Measurements from ENCODE around the gene NKIRAS2. TPM values are rescaled to one million over a fixed set of nuclear protein-coding genes. Genes with fewer than 3 reads are reported as not detected.

NKIRAS2 gene
- total and polyA plus RNA-seq, 2 donors (not counting 3 experiments of a cell fraction or from before 2014, with no cell fraction given) = 57.3 to 87.6 TPM

DNA sequence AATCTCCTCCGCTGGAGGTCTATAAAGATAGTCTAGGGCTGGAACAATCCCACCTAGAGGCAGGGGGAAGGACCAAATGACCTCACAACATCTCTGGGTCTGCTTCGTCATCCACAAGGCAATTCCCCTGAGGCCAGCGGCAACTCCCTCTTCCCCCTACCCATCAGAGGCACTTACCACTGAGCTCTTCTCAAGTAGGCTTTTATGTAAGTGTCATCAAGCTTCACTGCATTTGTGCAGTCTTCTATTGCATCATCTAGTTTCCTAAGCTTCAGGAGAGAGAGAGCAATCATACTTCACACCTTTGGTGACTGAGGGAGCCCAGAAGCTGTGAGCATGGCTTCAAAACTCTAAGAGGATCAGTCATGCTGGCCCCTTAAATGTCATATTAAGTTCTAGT lies 32.2 kb upstream of the NKIRAS2 start:
- H3K36me3 ChIP-seq (ENCODE audit: control insufficient read depth in 2 of 2, extremely low read depth in 1 of 2, insufficient read depth in 2 of 2, low read length in 2 of 2) = peaks cover 31 to 44% of the 10 kb centered on the region in 2 experiments
- H3K4me3 ChIP-seq (replicated peaks in 1 of 3; ENCODE audit: insufficient read depth in 1 of 3, low read depth in 1 of 3, low read length in 3 of 3) = no peak overlapping the region
- H3K4me1 ChIP-seq (ENCODE audit: control insufficient read depth, extremely low read depth, insufficient read depth, low read length) = no peaks in the 10 kb centered on the region
- intact Hi-C loops (cut with micrococcal nuclease) = no loop called here
- CTCF ChIA-PET = interaction anchor here (1.7 to 1.8 kb wide), 2 partner anchors 15 to 114 kb away, joined by 3 to 4 read pairs; no protein-coding TSS in a partner anchor
- TF ChIP-seq, protein P1, sequence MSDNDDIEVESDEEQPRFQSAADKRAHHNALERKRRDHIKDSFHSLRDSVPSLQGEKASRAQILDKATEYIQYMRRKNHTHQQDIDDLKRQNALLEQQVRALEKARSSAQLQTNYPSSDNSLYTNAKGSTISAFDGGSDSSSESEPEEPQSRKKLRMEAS (IDR thresholded peaks at IDR 0.05; ENCODE audit: insufficient read depth, insufficient read length) = no peak
- no peak for TF ChIP-seq POLR2A (IDR thresholded peaks at IDR 0.05; ENCODE audit: low read depth, low read length)
- TF ChIP-seq MYC (IDR thresholded peaks at IDR 0.05; ENCODE audit: low read depth, low read length) = no peak
- no peak for TF ChIP-seq EZH2 (IDR thresholded peaks at IDR 0.05; ENCODE audit: borderline replicate concordance, low read depth, low read length, severe bottlenecking)
- TF ChIP-seq, protein P2, sequence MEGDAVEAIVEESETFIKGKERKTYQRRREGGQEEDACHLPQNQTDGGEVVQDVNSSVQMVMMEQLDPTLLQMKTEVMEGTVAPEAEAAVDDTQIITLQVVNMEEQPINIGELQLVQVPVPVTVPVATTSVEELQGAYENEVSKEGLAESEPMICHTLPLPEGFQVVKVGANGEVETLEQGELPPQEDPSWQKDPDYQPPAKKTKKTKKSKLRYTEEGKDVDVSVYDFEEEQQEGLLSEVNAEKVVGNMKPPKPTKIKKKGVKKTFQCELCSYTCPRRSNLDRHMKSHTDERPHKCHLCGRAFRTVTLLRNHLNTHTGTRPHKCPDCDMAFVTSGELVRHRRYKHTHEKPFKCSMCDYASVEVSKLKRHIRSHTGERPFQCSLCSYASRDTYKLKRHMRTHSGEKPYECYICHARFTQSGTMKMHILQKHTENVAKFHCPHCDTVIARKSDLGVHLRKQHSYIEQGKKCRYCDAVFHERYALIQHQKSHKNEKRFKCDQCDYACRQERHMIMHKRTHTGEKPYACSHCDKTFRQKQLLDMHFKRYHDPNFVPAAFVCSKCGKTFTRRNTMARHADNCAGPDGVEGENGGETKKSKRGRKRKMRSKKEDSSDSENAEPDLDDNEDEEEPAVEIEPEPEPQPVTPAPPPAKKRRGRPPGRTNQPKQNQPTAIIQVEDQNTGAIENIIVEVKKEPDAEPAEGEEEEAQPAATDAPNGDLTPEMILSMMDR (IDR thresholded peaks at IDR 0.05; ENCODE audit: extremely low read depth in 1 of 2, insufficient read depth in 1 of 2, low read depth in 1 of 2, low read length in 2 of 2) = no peak
- no peak for TF ChIP-seq FOS (IDR thresholded peaks at IDR 0.05; ENCODE audit: borderline replicate concordance, insufficient read depth, low read length)
- no peak for TF ChIP-seq POLR2AphosphoS5 (IDR thresholded peaks at IDR 0.05; ENCODE audit: insufficient read depth, low read depth, low read length)
- no peak for TF ChIP-seq JUN (IDR thresholded peaks at IDR 0.05; ENCODE audit: borderline replicate concordance, insufficient read depth, insufficient read length, low read depth)
- no peak for TF ChIP-seq GATA2 (IDR thresholded peaks at IDR 0.05; ENCODE audit: insufficient read depth, insufficient read length, low read depth, low read length)
- H3K4me2 ChIP-seq (ENCODE audit: insufficient read depth, low read length) = no peak overlapping the region
- POLR2A ChIA-PET = no interaction called here
- BruUV-seq (replicated peaks) = no TSS peak
- no peaks in the 10 kb centered on the region for H3K9me3 ChIP-seq (replicated peaks; ENCODE audit: control insufficient read depth, insufficient read depth, low read length)
- dilution Hi-C loops (cut with MboI; ENCODE audit: extremely low pct_ligation_motif_present, low sequenced_read_pairs) = no loop called here
- DNase-seq (ENCODE audit: low read depth, low spot score) (no peak), FAIRE-seq (no peak)
- H3K9me1 ChIP-seq (replicated peaks; ENCODE audit: control insufficient read depth, extremely low read depth, insufficient read depth, low read length) = no peaks in the 10 kb centered on the region
- no peak overlapping the region for H3K27ac ChIP-seq (ENCODE audit: insufficient read depth, low read depth, low read length)
- no peak overlapping the region for H3K9ac ChIP-seq (replicated peaks; ENCODE audit: extremely low read depth, insufficient read depth, low read length)
- no peaks in the 10 kb centered on the region for H3K27me3 ChIP-seq (ENCODE audit: control insufficient read depth in 2 of 2, insufficient read depth in 2 of 2, low read length in 2 of 2)
- H3K79me2 ChIP-seq (ENCODE audit: control insufficient read depth, insufficient read depth, low read length) = no peaks in the 10 kb centered on the region
- H2AFZ ChIP-seq (ENCODE audit: low read depth, low read length) = no peak overlapping the region
- no peaks in the 10 kb centered on the region for H4K20me1 ChIP-seq (replicated peaks; ENCODE audit: control insufficient read depth, extremely low read depth, insufficient read depth, low read length)
